HG02588 (cell line): ENCODE measurements around the gene CNRIP1.

Experiments
- ATAC-seq: cut with Tn5 transposase; IDR thresholded peaks from one replicate; pipeline ENCODE4 v1.9.1; 2021; ENCODE audit warnings: mild to moderate bottlenecking, moderate library complexity; ENCODE audit not compliant: unreplicated experiment

Gene CNRIP1

DNA sequence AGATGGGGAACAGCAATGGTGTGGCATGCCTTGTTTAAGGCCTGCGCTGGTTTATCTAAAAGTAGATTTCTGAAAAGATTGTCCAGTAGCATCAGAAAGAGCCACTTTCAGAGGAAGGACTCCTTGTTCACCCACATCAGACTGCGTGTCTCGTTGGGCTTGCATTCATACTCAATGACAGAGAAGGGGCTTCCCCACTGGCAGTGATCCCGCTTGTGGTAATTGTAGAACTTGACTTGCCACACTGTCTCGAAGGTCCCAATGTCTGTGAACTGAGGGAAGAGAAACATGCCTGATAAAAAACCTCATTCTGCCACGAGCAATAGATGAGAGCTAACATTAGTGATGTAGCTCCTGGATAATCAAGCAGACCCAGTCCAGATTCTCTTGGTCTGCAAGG lies 26.0 kb downstream of the CNRIP1 start:
- ATAC-seq, result no peak

DNA sequence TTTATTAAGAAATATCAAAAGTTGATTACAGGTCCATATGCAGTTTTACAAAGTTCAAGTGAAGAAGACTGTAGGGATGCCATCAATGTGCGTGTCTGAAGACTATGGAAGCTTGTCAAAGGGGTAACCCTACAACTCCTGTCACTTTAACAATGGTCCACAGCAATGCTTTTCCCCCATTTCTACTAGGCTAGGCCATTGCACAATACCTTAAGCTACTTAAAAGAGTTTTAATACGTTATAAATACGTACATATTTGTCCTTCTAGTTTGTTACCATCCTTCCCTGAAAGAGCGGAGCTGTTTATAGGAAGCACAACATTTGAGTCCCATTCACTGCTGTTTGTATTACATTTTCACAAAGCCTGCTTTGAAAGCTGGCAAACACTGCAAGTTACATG lies 26.7 kb downstream of the CNRIP1 start:
- no peak for ATAC-seq

GRCh38 chr2:68292108-68292710 lies 27.5 kb downstream of the CNRIP1 start:
- no peak for ATAC-seq

GRCh38 chr2:68291314-68291713 lies 28.4 kb downstream of the CNRIP1 start:
- no peak for ATAC-seq

- ATAC-seq, result no peak
Observed at GRCh38 chr2:68290901-68291300, 28.8 kb downstream of the CNRIP1 start.

- ATAC-seq, result no peak
Observed at GRCh38 chr2:68287580-68288441, 31.9 kb downstream of the CNRIP1 start.

- no peak for ATAC-seq
Observed at GRCh38 chr2:68284896-68285295, 34.9 kb downstream of the CNRIP1 start.

- ATAC-seq, result no peak
Observed at GRCh38 chr2:68283419-68283812, 36.3 kb downstream of the CNRIP1 start.

DNA sequence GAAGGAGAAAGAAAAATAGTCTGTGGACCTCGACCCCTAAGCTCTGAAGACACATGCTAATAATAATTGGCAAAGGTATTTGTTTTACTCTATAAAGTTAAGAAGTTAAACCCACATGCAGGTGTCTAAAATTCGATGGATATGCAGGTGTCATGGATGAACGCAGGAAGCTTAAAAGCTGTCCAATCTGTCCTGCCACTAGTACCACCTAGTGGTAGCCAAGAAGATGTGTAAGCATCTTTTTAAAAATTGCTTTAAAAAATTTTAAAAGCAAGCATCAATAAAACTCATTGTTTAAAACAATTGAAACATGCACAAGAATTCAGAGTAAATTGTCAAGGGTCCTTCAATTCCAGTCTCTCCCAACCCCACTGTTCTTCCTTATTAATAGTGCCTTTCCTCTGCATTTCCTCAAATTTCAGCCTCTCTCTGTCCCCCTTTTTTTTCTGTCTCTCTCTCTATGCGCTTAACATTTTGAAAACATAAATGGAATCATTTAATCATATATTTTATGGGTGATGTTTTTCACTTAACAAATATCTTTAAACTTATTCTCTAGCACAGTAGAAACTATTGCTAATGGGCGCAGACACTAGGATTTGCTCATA lies 36.8 kb downstream of the CNRIP1 start:
- ATAC-seq, result no peak

- ATAC-seq, result no peak
Observed at GRCh38 chr2:68280796-68281195, 39.0 kb downstream of the CNRIP1 start.

DNA sequence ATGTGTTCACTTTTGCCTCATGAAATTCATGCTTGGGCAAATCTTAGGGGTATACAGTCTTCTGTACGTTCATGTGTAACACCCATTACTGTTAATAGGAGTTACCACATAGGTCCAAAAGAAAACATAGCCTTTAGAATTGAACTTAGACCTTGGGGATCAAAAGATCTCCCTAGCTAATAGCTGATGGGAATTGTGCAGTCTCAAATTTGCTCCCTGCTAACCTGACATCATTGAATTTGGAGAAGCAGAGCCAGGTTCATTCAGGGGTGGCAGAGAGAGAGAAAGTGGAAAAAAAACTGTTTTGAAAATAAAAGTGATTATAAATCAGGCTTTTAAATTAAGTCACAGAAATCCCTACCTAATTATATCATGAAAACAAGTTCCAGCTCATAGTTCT lies 39.4 kb downstream of the CNRIP1 start:
- no peak for ATAC-seq

DNA sequence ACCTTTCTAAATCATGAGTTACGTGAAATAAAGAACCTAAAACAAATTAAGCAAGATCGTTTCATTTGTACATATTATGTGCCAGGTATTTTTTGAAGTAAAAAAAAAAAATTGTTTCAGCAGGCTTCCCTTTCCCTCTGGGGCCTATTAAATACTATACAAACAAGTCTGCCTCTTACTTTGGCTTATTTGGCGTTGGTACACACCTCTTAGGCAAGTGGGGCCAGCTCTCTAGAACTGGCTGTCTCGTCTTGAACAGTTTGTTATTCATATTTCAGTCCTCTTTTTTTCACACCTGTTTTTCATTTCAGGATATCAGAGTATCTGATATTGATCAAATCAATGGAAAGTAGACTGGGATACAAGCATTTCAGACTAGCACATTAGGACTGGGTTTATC lies 40.1 kb downstream of the CNRIP1 start:
- ATAC-seq, result no peak

- no peak for ATAC-seq
Observed at GRCh38 chr2:68278169-68278568, 41.6 kb downstream of the CNRIP1 start.

GRCh38 chr2:68274022-68274421 lies 45.7 kb downstream of the CNRIP1 start:
- no peak for ATAC-seq

DNA sequence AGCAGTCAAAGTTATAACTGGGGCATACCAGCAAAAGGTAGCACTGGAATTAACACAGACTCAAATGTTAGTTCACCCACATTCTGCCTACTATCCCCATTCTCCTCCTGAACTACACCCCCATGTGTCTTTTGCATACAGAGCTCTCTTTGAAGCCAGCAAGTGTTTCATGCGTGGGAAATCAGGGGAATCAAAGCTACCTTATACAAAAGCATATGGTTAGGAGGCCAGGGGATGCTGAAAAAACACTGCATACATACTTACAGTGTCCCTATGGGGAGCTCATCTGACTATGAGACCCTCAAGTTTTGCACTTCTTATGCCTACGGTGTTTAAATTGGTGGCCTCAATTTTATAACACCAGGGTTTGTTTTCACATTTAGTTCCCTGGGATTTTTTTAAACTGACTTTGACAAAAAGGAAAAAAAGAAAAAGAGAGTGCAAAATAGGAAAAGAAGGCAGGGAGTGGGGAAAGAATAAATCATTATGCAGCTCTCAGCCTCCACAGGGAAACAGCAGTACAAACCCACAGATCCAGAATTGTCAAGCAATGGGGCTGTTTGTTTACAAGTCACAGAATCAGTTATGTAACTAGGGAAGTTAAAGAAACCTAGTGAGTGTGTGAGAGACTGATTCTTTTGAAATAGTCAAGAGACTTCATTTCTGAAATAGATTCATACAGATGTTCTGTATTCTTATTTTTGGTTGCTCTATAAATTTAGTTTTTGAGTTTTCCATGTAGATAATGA lies 47.3 kb downstream of the CNRIP1 start:
- ATAC-seq, result no peak

DNA sequence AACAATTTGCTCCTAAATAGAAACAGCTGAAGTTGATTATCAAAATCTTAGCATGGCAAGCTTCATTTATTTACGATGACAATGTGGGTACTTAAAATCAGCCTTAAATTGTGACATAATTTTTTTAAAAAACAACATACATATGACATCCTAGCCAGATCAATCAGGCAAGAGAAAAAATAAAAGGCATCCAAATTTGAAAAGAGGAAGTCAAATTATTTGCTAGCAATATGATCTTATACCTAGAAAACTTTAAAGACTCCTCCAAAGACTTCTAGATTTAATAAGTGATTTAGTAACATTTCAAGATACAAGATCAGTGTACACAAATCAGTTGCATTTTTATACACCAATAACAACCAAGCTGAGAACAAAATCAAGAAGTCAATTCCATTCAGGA lies 53.1 kb downstream of the CNRIP1 start:
- no peak for ATAC-seq

DNA sequence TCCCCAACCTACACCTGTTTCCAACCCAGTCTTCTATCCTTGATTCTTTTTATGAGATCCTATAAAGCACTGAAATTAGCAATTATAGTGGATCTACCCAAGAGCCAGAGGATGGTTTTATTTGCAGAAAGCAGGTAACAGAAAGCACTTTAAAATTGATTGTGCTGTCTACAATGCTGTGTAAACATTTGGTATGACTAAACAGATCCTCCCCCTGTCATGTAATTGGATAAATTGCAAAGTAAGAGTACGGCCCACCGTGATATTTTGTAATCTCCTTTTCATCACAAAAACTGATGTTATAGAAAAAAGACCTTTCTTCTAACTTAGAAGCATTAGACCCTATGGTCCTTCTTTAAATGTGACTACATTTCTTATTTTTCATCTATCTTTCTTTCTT lies 56.1 kb downstream of the CNRIP1 start:
- ATAC-seq, result no peak

DNA sequence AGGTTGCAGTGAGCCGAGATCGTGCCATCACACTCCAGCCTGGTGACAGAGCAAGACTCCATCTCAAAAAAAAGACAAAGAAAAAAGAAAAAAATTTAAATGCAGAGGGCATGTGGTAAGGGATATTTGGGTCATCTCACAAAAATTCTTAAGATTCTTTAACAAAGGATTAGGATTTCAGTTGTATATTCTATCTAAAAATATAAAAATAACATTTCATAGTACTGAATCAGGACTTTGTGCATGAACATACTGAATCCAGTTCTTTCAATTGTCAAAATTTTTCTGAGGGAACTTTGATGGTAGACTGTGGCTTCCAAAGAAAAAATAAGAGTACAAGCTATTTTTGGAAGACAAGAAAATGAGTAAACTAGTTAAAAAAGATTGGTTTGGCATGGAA lies 60.9 kb downstream of the CNRIP1 start:
- ATAC-seq, result no peak

DNA sequence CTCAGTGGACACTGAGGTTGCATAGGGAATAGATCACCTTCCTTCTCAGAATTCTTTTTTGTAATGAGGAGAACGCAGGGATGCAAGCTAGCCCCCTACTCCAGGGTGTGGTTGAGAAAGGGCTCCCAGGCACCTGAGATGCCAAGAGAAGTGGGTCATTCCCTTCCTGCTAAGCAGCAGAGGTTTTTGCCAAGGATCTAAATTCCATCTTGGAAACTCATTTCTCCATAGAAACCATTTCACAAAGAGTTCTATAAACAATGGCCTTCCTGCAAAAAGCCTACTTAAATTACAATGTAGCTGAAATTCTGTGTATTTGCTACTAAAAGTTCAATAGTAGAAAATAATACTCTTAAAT lies 63.7 kb downstream of the CNRIP1 start:
- ATAC-seq, result no peak

DNA sequence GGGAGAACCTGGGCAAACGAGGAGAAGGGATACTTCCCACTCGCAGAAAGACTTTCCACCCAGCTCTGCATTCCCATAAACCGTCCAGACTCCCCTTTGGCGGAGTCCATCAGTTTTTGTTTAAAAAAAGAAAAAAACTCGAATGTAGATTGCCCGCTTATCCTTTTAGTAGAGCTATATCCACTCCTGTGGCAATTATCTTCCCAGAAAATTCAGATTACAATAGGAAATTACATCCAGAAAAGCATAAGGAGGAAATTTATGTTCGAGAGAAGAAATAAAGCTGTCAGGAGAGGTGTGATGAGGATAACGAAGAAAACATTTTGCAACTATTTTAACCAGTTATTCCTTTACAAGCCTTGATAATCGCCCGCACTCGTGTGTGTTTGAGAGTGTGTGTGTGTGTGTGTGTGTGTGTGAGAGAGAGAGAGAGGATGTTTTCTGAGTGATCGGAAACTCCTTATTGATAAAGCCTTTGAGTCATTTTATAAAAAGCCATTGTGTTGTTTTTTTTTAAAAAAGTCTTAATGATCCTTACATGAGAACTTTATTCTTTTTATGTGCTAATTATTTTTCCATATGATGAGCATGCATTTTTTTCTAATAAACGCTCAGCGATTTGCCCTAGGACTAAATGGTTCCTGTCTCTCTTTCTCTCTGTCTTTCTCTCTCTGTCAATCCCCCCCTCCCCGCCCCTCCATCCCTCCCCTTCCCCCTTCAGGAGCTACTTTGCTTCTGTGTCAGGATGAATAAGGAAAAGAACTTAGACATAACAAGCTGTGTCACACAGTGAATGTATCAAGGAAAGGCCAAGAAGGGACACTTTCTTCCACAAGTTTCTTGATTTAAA lies 66.3 kb downstream of the CNRIP1 start:
- no peak for ATAC-seq
